ENCODE data around the gene SPNS3.

GRCh38 chr17:4474093-4474492, 40.4 kb downstream of the SPNS3 start:
- TF ChIP-seq, protein P1, sequence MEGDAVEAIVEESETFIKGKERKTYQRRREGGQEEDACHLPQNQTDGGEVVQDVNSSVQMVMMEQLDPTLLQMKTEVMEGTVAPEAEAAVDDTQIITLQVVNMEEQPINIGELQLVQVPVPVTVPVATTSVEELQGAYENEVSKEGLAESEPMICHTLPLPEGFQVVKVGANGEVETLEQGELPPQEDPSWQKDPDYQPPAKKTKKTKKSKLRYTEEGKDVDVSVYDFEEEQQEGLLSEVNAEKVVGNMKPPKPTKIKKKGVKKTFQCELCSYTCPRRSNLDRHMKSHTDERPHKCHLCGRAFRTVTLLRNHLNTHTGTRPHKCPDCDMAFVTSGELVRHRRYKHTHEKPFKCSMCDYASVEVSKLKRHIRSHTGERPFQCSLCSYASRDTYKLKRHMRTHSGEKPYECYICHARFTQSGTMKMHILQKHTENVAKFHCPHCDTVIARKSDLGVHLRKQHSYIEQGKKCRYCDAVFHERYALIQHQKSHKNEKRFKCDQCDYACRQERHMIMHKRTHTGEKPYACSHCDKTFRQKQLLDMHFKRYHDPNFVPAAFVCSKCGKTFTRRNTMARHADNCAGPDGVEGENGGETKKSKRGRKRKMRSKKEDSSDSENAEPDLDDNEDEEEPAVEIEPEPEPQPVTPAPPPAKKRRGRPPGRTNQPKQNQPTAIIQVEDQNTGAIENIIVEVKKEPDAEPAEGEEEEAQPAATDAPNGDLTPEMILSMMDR (IDR thresholded peaks at IDR 0.05), result no peak
- TF ChIP-seq POLR2A (IDR thresholded peaks at IDR 0.05), result no peak

Data from lower leg skin (tissue), 3 donors.